ENCODE results near the gene NAA80. TPM values are rescaled to one million over a fixed set of nuclear protein-coding genes. Genes with fewer than 3 reads are reported as not detected.

The NAA80 gene
- total RNA-seq, 6 experiments from 2014 or later, result 8.5 to 13.4 (median 10.7) TPM

GRCh38 chr3:50297384-50297775 is 1.8 kb downstream of the NAA80 start:
- TF ChIP-seq, protein P1, sequence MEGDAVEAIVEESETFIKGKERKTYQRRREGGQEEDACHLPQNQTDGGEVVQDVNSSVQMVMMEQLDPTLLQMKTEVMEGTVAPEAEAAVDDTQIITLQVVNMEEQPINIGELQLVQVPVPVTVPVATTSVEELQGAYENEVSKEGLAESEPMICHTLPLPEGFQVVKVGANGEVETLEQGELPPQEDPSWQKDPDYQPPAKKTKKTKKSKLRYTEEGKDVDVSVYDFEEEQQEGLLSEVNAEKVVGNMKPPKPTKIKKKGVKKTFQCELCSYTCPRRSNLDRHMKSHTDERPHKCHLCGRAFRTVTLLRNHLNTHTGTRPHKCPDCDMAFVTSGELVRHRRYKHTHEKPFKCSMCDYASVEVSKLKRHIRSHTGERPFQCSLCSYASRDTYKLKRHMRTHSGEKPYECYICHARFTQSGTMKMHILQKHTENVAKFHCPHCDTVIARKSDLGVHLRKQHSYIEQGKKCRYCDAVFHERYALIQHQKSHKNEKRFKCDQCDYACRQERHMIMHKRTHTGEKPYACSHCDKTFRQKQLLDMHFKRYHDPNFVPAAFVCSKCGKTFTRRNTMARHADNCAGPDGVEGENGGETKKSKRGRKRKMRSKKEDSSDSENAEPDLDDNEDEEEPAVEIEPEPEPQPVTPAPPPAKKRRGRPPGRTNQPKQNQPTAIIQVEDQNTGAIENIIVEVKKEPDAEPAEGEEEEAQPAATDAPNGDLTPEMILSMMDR (IDR thresholded peaks at IDR 0.05), result no peak
- DNase-seq, result no peak
- Mint-ChIP-seq H3K4me3 (no peak overlapping the region), H3K9me3 (no peaks in the 10 kb centered on the region), H3K4me1 (ENCODE audit: low read depth) (peaks cover 28% of the 10 kb centered on the region), H3K36me3 (ENCODE audit: low read depth) (no peaks in the 10 kb centered on the region), H3K27me3 (ENCODE audit: insufficient read depth) (peaks cover 1% of the 10 kb centered on the region; the same call in 1 of the 2 replicates), H3K27ac (no peak overlapping the region)

DNA sequence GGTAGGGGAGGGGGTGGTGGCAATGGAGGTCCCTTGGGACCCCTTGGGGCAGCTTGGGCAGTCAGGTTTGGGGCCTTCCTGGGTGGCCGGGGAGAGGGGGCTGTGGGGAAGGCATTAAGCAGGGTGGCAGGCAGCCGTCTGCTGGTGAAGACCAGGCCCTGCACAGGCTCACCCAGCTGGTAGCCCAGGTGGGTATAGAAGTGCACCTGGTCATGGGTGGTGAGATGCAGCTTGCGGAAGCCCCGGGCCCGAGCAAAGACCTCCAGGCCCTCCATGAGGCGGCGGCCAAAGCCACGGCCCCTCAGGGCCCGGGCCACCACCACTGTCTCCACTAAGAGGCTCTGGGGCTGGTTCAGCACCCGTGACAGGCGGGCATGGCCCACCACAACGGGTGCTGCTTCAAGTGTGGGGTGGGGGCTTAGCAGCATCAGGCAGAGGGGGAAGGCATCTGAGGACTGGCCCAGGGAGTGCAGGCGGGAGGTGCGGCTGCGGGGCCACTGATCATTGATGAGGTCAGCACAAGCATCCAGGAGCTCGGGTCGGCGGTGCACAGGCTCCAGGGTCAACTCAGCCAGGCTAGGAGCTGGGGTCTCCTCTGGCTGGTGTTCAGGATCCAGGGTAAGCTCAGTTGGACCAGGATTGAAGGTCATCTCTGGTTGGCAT is 2.4 kb downstream of the NAA80 start:
- TF ChIP-seq, protein P1 (IDR thresholded peaks at IDR 0.05), result no peak
- Mint-ChIP-seq H3K36me3 (ENCODE audit: low read depth) (no peaks in the 10 kb centered on the region), H3K4me1 (ENCODE audit: low read depth) (peaks cover 30% of the 10 kb centered on the region), H3K4me3 (no peak overlapping the region), H3K27me3 (ENCODE audit: insufficient read depth) (peaks cover 1% of the 10 kb centered on the region; the same call in 1 of the 2 replicates), H3K27ac (no peak overlapping the region), H3K9me3 (no peaks in the 10 kb centered on the region)
- no peak for DNase-seq

GRCh38 chr3:50295553-50296431 is 3.4 kb downstream of the NAA80 start:
- no peak for DNase-seq
- H3K36me3 Mint-ChIP-seq (ENCODE audit: low read depth), result peaks cover 5% of the 10 kb centered on the region
- no peak overlapping the region for H3K27ac Mint-ChIP-seq
- no peaks in the 10 kb centered on the region for H3K9me3 Mint-ChIP-seq
- peaks cover 37% of the 10 kb centered on the region for H3K4me1 Mint-ChIP-seq (ENCODE audit: low read depth)
- TF ChIP-seq, protein P1 (IDR thresholded peaks at IDR 0.05), result no peak
- peaks cover 1% of the 10 kb centered on the region; the same call in 1 of the 2 replicates for H3K27me3 Mint-ChIP-seq (ENCODE audit: insufficient read depth)
- H3K4me3 Mint-ChIP-seq, result no peak overlapping the region

- Mint-ChIP-seq H3K4me1 (ENCODE audit: low read depth) (peaks cover 28% of the 10 kb centered on the region), H3K27ac (no peak overlapping the region), H3K27me3 (ENCODE audit: insufficient read depth) (peaks cover 1% of the 10 kb centered on the region; the same call in 1 of the 2 replicates), H3K4me3 (no peak overlapping the region), H3K36me3 (ENCODE audit: low read depth) (peaks cover 5% of the 10 kb centered on the region), H3K9me3 (no peaks in the 10 kb centered on the region)
- TF ChIP-seq, protein P1 (IDR thresholded peaks at IDR 0.05), result no peak
- DNase-seq, result no peak
These were observed 4.5 kb downstream of the NAA80 start for GRCh38 chr3:50294492-50295403.

GRCh38 chr3:50294089-50294488 is 5.1 kb downstream of the NAA80 start:
- DNase-seq, result no peak
- H3K27me3 Mint-ChIP-seq (ENCODE audit: insufficient read depth), result peaks cover 1% of the 10 kb centered on the region; the same call in 1 of the 2 replicates
- H3K4me3 Mint-ChIP-seq, result no peak overlapping the region
- H3K36me3 Mint-ChIP-seq (ENCODE audit: low read depth), result peaks cover 5% of the 10 kb centered on the region
- peaks cover 26% of the 10 kb centered on the region for H3K4me1 Mint-ChIP-seq (ENCODE audit: low read depth)
- H3K9me3 Mint-ChIP-seq, result no peaks in the 10 kb centered on the region
- TF ChIP-seq, protein P1 (IDR thresholded peaks at IDR 0.05), result no peak
- H3K27ac Mint-ChIP-seq, result no peak overlapping the region

Data from HFFc6 (cell line).